Upper lobe of right lung (tissue), 1 donor: Measurements from ENCODE around the gene C16orf96. TPM values are rescaled to one million over a fixed set of nuclear protein-coding genes. Genes with fewer than 3 reads are reported as not detected.
A peak's percentile ranks its signal among the peaks of the same experiment; 100 is the strongest.

Experiments used
- ATAC-seq: fragments of 200-7000 bp; cut with Tn5 transposase; one replicate; pipeline ENCODE4 v1.9.1; 2020; ENCODE audit warnings: mild to moderate bottlenecking, moderate library complexity
- DNase-seq: peaks from one replicate; pipeline ENCODE4 v3.0.0-alpha.2; 2020
- H3K27ac ChIP-seq: fragments of 200-600 bp; one replicate; pipeline ENCODE4 v1.8.0; 2022
- H3K27me3 ChIP-seq: fragments of 200-600 bp; one replicate; pipeline ENCODE4 v1.8.0; 2022; ENCODE audit warnings: mild to moderate bottlenecking
- H3K36me3 ChIP-seq: fragments of 200-600 bp; one replicate; pipeline ENCODE4 v1.8.0; 2022
- H3K4me1 ChIP-seq: fragments of 200-600 bp; one replicate; pipeline ENCODE4 v1.8.0; 2022
- H3K4me3 ChIP-seq: fragments of 200-600 bp; one replicate; pipeline ENCODE4 v1.8.0; 2022; ENCODE audit warnings: mild to moderate bottlenecking
- H3K9me3 ChIP-seq: fragments of 200-600 bp; one replicate; pipeline ENCODE4 v1.8.0; 2022
- intact Hi-C: fragments of 100-400 bp; cut with DNase I; formaldehyde crosslinking; loops from one replicate; pipeline ENCODE4 v1.11.0; 2022
- total RNA-seq: library from RNA; stranded (reverse); fragmentation: NEBNext Ultra II Directional; extraction: Animal tissue kit (Norgen Biotek cat#: 25700); gene quantifications from one replicate; pipeline ENCODE4 v1.2.1, GENCODE V29; 2021
- TF ChIP-seq, protein P1 (sequence below): fragments of 200-600 bp; IDR thresholded peaks from one replicate; pipeline ENCODE4 v1.8.0; 2022; ENCODE audit warnings: antibody characterized with exemption
- donor health status: DM: no; HTN: yes; CAD: no; lungs with severe emphysema.

C16orf96 gene
- total RNA-seq, 1 donor from 2014 or later = 0.32 TPM

- no peak overlapping the region for H3K27ac ChIP-seq
- H3K9me3 ChIP-seq = no peaks in the 10 kb centered on the region
- no peaks in the 10 kb centered on the region for H3K27me3 ChIP-seq
- TF ChIP-seq, protein P1, sequence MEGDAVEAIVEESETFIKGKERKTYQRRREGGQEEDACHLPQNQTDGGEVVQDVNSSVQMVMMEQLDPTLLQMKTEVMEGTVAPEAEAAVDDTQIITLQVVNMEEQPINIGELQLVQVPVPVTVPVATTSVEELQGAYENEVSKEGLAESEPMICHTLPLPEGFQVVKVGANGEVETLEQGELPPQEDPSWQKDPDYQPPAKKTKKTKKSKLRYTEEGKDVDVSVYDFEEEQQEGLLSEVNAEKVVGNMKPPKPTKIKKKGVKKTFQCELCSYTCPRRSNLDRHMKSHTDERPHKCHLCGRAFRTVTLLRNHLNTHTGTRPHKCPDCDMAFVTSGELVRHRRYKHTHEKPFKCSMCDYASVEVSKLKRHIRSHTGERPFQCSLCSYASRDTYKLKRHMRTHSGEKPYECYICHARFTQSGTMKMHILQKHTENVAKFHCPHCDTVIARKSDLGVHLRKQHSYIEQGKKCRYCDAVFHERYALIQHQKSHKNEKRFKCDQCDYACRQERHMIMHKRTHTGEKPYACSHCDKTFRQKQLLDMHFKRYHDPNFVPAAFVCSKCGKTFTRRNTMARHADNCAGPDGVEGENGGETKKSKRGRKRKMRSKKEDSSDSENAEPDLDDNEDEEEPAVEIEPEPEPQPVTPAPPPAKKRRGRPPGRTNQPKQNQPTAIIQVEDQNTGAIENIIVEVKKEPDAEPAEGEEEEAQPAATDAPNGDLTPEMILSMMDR = no peak
- no peak for DNase-seq
- H3K4me1 ChIP-seq = no peaks in the 10 kb centered on the region
- no peak for ATAC-seq
- no peak overlapping the region for H3K4me3 ChIP-seq
- intact Hi-C loops = no loop called here
- no peaks in the 10 kb centered on the region for H3K36me3 ChIP-seq
These were observed 1.8 kb downstream of the C16orf96 start for GRCh38 chr16:4557973-4558372.

DNA sequence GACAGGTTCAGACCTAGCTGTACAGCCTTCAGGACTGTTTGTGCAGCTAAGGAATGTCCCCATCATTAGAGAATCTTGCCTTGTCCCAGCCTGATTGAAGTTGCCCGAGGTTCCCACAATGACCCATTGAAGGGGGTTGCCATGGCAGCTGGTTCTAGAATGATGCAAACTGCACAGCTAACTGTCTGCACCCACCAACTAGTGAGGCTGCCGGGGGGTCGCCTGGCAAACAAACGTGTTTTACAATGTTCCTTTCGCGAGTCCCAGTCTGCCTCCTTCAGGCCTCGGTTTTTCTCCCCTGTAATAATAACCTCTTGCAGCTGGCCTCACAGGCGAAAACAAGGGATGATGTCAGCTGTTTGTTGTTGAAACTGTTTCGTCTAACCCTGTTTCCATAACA, 5.5 kb downstream of the C16orf96 start:
- Histone ChIP-seq H3K27me3 (no peaks in the 10 kb centered on the region), H3K36me3 (no peaks in the 10 kb centered on the region), H3K4me3 (no peak overlapping the region), H3K4me1 (no peaks in the 10 kb centered on the region), H3K9me3 (no peaks in the 10 kb centered on the region), H3K27ac (no peak overlapping the region)
- TF ChIP-seq, protein P1 = no peak
- intact Hi-C loops = no loop called here
- ATAC-seq (no peak), DNase-seq (no peak)

GRCh38 chr16:4564661-4565267, 8.6 kb downstream of the C16orf96 start:
- ATAC-seq (peak; percentile 71), DNase-seq (no peak)
- Histone ChIP-seq H3K4me3 (no peak overlapping the region), H3K27me3 (no peaks in the 10 kb centered on the region), H3K9me3 (no peaks in the 10 kb centered on the region), H3K36me3 (no peaks in the 10 kb centered on the region), H3K27ac (no peak overlapping the region), H3K4me1 (no peaks in the 10 kb centered on the region)
- TF ChIP-seq, protein P1 = no peak
- intact Hi-C loops = no loop called here

GRCh38 chr16:4566144-4566543, 10.0 kb downstream of the C16orf96 start:
- Histone ChIP-seq H3K27me3 (no peaks in the 10 kb centered on the region), H3K9me3 (no peaks in the 10 kb centered on the region), H3K4me1 (no peaks in the 10 kb centered on the region), H3K4me3 (no peak overlapping the region), H3K27ac (no peak overlapping the region), H3K36me3 (no peaks in the 10 kb centered on the region)
- intact Hi-C loops = no loop called here
- TF ChIP-seq, protein P1 = no peak
- DNase-seq = no peak
- ATAC-seq = no peak

- Histone ChIP-seq H3K27ac (no peak overlapping the region), H3K9me3 (no peaks in the 10 kb centered on the region), H3K36me3 (no peaks in the 10 kb centered on the region), H3K4me1 (no peaks in the 10 kb centered on the region), H3K27me3 (no peaks in the 10 kb centered on the region), H3K4me3 (no peak overlapping the region)
- TF ChIP-seq, protein P1 = no peak
- ATAC-seq (no peak), DNase-seq (no peak)
- intact Hi-C loops = loop anchor here (10.0 kb wide), 1 partner anchor 45 kb away; no protein-coding TSS in a partner anchor
These were observed 13.9 kb downstream of the C16orf96 start for GRCh38 chr16:4570086-4570485.
